Left lung (tissue), 10 donors: Measurements from ENCODE around the gene TMEM108. TPM values are rescaled to one million over a fixed set of nuclear protein-coding genes. Genes with fewer than 3 reads are reported as not detected.
A peak's percentile ranks its signal among the peaks of the same experiment; 100 is the strongest.

Experiments
- ATAC-seq: fragments of 200-7000 bp; cut with Tn5 transposase; one replicate; pipeline ENCODE4 v1.9.1; 2020; ENCODE audit warnings: moderate library complexity
- DNase-seq, 4 donors: peaks; one replicate each; pipeline ENCODE4 v3.0.0-alpha.2; 2013 to 2020
- H3K27ac ChIP-seq, 2 donors: fragments of 200-600 bp; sonication (generic) in 1 of 2; one replicate each; pipeline versions ENCODE4 v1.5.0 to v1.8.0; 2020 to 2021
- H3K27me3 ChIP-seq, 2 donors: fragments of 200-600 bp; sonication (generic) in 1 of 2; one replicate each; pipeline versions ENCODE4 v1.5.0 to v1.8.0; 2020 to 2021
- H3K36me3 ChIP-seq, 2 donors: fragments of 200-600 bp; sonication (generic) in 1 of 2; one replicate each; pipeline versions ENCODE4 v1.5.0 to v1.8.0; 2020 to 2021
- H3K4me1 ChIP-seq, 2 donors: fragments of 200-600 bp; one replicate each; pipeline ENCODE4 v1.8.0; 2021
- H3K4me3 ChIP-seq, 2 donors: fragments of 200-600 bp; sonication (generic) in 1 of 2; one replicate each; pipeline versions ENCODE4 v1.5.0 to v1.8.0; 2020 to 2021; ENCODE audit warnings: mild to moderate bottlenecking in 1 of 2
- H3K9me3 ChIP-seq, 2 donors: fragments of 200-600 bp; sonication (generic) in 1 of 2; one replicate each; pipeline versions ENCODE4 v1.5.0 to v1.8.0; 2020 to 2021
- intact Hi-C, 2 donors: fragments of 100-400 bp; cut with DNase I; formaldehyde crosslinking; loops; one replicate each; pipeline versions ENCODE4 v1.11.2 to v1.14.2; 2022
- polyA plus RNA-seq, 6 donors: library from polyadenylated mRNA; unstranded; fragments of 120-200 nt; gene quantifications; one replicate each; pipeline ENCODE4 v1.2.1, GENCODE V29; 2013; ENCODE audit not compliant: insufficient read length in 6 of 6
- total RNA-seq, 2 donors: library from RNA; stranded (reverse); fragmentation: NEBNext Ultra II Directional; extraction: Animal tissue kit (Norgen Biotek cat#: 25700); gene quantifications; one replicate each; pipeline ENCODE4 v1.2.1, GENCODE V29; 2021
- TF ChIP-seq, protein P1 (sequence below), 2 donors: fragments of 200-600 bp; sonication (generic) in 1 of 2; IDR thresholded peaks; one replicate each; pipeline versions ENCODE4 v1.5.0 to v1.8.0; 2021; ENCODE audit warnings: antibody characterized with exemption in 2 of 2
- donor health status: DM: no; HTN: yes; CAD: no.
- donor health status: DM: no; HTN: no; CAD: no.

The TMEM108 gene
- total and polyA plus RNA-seq, 8 donors = 18.5 to 58.8 (median 43.7) TPM

- Histone ChIP-seq H3K36me3 (no peaks in the 10 kb centered on the region), H3K27ac (no peak overlapping the region), H3K27me3 (no peaks in the 10 kb centered on the region), H3K9me3 (no peaks in the 10 kb centered on the region), H3K4me3 (no peak overlapping the region), H3K4me1 (peaks cover 6 to 12% of the 10 kb centered on the region in 2 donors)
- DNase-seq (no peak), ATAC-seq (peak; percentile 82)
- intact Hi-C loops = no loop called here
- TF ChIP-seq, protein P1, sequence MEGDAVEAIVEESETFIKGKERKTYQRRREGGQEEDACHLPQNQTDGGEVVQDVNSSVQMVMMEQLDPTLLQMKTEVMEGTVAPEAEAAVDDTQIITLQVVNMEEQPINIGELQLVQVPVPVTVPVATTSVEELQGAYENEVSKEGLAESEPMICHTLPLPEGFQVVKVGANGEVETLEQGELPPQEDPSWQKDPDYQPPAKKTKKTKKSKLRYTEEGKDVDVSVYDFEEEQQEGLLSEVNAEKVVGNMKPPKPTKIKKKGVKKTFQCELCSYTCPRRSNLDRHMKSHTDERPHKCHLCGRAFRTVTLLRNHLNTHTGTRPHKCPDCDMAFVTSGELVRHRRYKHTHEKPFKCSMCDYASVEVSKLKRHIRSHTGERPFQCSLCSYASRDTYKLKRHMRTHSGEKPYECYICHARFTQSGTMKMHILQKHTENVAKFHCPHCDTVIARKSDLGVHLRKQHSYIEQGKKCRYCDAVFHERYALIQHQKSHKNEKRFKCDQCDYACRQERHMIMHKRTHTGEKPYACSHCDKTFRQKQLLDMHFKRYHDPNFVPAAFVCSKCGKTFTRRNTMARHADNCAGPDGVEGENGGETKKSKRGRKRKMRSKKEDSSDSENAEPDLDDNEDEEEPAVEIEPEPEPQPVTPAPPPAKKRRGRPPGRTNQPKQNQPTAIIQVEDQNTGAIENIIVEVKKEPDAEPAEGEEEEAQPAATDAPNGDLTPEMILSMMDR (IDR thresholded peaks at IDR 0.05) = no peak
Observed at GRCh38 chr3:133208184-133208583, 170.0 kb downstream of the TMEM108 start.

- no peaks in the 10 kb centered on the region for H3K9me3 ChIP-seq
Observed at GRCh38 chr3:133209871-133210550, 171.8 kb downstream of the TMEM108 start.

DNA sequence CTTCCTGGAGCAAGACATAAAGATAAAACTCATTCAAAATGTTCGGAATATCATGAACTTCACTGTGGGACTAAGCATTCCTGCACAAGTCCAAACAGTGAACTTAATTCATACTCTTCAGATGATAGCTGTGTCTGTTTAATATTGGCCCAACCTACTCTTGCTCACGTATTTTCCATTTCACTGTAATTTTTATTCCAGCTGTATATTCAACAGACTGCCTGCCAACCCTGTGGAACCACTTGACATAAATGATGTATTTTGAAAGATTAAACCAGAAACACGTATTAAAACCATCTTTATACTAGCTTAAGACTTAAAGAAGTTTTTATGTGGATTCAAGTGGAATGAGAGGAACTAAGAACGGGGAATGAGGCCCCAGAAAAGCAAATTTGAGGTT lies 172.5 kb downstream of the TMEM108 start:
- H3K27ac ChIP-seq = no peak overlapping the region
- DNase-seq (peak in 1 of 4 donors; percentile 20), ATAC-seq (no peak)
- TF ChIP-seq, protein P1 (IDR thresholded peaks at IDR 0.05) = no peak
- no peaks in the 10 kb centered on the region for H3K9me3 ChIP-seq
- no peaks in the 10 kb centered on the region for H3K36me3 ChIP-seq
- H3K27me3 ChIP-seq = no peaks in the 10 kb centered on the region
- peaks cover 6 to 12% of the 10 kb centered on the region in 2 donors for H3K4me1 ChIP-seq
- intact Hi-C loops = no loop called here
- no peak overlapping the region for H3K4me3 ChIP-seq

More at GRCh38 chr3:133209871-133210550, 171.8 kb downstream of the TMEM108 start:
- Histone ChIP-seq H3K36me3 (no peaks in the 10 kb centered on the region), H3K4me3 (no peak overlapping the region), H3K4me1 (peaks cover 6 to 12% of the 10 kb centered on the region in 2 donors), H3K27me3 (no peaks in the 10 kb centered on the region), H3K27ac (no peak overlapping the region)
- DNase-seq (no peak), ATAC-seq (no peak)
- TF ChIP-seq, protein P1 (IDR thresholded peaks at IDR 0.05) = no peak
- intact Hi-C loops = no loop called here

- TF ChIP-seq, protein P1 (IDR thresholded peaks at IDR 0.05) = no peak
- peaks cover 6 to 12% of the 10 kb centered on the region in 2 donors for H3K4me1 ChIP-seq
- H3K27ac ChIP-seq = no peak overlapping the region
- H3K4me3 ChIP-seq = no peak overlapping the region
- DNase-seq (peak in 1 of 4 donors; percentile 34), ATAC-seq (peak; percentile 93)
- H3K9me3 ChIP-seq = no peaks in the 10 kb centered on the region
- no peaks in the 10 kb centered on the region for H3K36me3 ChIP-seq
- no peaks in the 10 kb centered on the region for H3K27me3 ChIP-seq
- intact Hi-C loops = no loop called here
Observed at GRCh38 chr3:133211449-133211848, 173.3 kb downstream of the TMEM108 start.

DNA sequence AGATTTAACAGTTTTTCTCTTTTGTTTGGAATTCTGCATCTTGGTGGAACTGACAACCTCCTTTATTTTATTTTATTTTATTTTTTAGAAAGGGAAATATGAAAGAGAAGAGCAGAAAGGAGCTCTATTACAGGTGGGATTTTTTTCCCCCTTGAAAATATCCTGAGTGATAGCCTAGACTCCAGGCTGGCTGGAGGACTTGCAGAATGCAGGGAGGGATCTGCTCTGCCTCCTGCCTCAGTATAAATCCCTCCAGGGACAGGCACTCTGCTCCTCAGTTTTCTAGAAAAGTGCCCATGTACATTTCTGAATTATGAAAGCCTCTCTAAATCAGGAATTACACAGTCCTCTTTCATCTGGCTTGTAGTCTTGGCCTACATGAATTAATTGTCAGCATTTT lies 173.7 kb downstream of the TMEM108 start:
- no peaks in the 10 kb centered on the region for H3K36me3 ChIP-seq
- DNase-seq = no peak
- H3K4me3 ChIP-seq = no peak overlapping the region
- H3K9me3 ChIP-seq = no peaks in the 10 kb centered on the region
- intact Hi-C loops = no loop called here
- TF ChIP-seq, protein P1 (IDR thresholded peaks at IDR 0.05) = no peak
- no peaks in the 10 kb centered on the region for H3K27me3 ChIP-seq
- H3K27ac ChIP-seq = no peak overlapping the region
- peaks cover 6 to 12% of the 10 kb centered on the region in 2 donors for H3K4me1 ChIP-seq
- peak; percentile 11 for ATAC-seq
